COLO668 (cell line): ENCODE results near the gene MAGEA4.

ENCODE experiments used
- DNase-seq: peaks from one replicate; lab custom pipeline; 2025; ENCODE audit not compliant: unreplicated experiment; lab: John Stamatoyannopoulos, UW

Gene MAGEA4

GRCh38 chrX:151922692-151923091, 10.0 kb downstream of the MAGEA4 start:
- no peak for DNase-seq

GRCh38 chrX:151923648-151924047, 11.0 kb downstream of the MAGEA4 start:
- DNase-seq = no peak

- DNase-seq = no peak
These were observed 16.4 kb downstream of the MAGEA4 start for GRCh38 chrX:151929126-151929525.

GRCh38 chrX:151935358-151935757, 22.7 kb downstream of the MAGEA4 start:
- DNase-seq = no peak

GRCh38 chrX:151938172-151938571, 25.5 kb downstream of the MAGEA4 start:
- no peak for DNase-seq

GRCh38 chrX:151954730-151955129, 42.0 kb downstream of the MAGEA4 start:
- no peak for DNase-seq

- no peak for DNase-seq
These were observed 45.4 kb downstream of the MAGEA4 start for GRCh38 chrX:151958101-151958500.

GRCh38 chrX:151962034-151962433, 49.3 kb downstream of the MAGEA4 start:
- DNase-seq = no peak

- no peak for DNase-seq
These were observed 53.5 kb downstream of the MAGEA4 start for GRCh38 chrX:151966236-151966635.

- DNase-seq = no peak
These were observed 57.3 kb downstream of the MAGEA4 start for GRCh38 chrX:151970027-151970426.

- DNase-seq = no peak
These were observed 58.0 kb downstream of the MAGEA4 start for GRCh38 chrX:151970661-151971060.

- DNase-seq = no peak
These were observed 60.5 kb downstream of the MAGEA4 start for GRCh38 chrX:151973060-151973661.

GRCh38 chrX:151973851-151974335, 61.2 kb downstream of the MAGEA4 start:
- peak; percentile 15 for DNase-seq
